ENCODE data around the gene CENPP.

DNA sequence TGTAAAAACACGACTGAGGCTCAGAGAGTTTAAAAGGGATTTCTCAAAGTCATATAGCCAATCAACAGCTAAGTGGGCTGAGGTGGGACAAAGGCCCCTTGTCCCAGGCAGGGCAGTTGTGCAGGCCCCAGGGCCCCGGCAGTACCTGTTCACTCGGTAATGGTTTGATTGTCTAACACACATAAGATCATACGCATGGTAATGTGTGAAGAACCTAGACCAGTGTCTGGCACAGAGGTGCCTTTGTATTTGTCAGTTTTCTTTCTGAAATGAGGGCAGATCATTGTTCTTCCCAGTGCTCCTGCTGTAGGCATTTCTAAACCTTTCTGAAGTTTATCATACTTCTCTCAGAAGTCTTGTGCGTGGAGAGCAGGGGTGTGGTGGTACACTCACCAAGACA is 277.3 kb downstream of the CENPP start:
- TF ChIP-seq ZNF274 (IDR thresholded peaks at IDR 0.05; ENCODE audit: low read depth, low read length) (no peak), YY1 (IDR thresholded peaks at IDR 0.05; ENCODE audit: insufficient read depth, insufficient read length) (no peak)
